BJ (cell line): Measurements from ENCODE around the gene BPIFA3. TPM values are rescaled to one million over a fixed set of nuclear protein-coding genes. Genes with fewer than 3 reads are reported as not detected.

Source experiments
- CTCF ChIA-PET: fragments of 350-600 bp; formaldehyde crosslinking; extraction: SDS; loops from one replicate; lab custom pipeline; 2021; ENCODE audit warnings: antibody characterized with exemption, inconsistent platforms; lab: Yijun Ruan, JAX
- POLR2A ChIA-PET: fragments of 300-600 bp; sonication (Branson Sonifier 250); formaldehyde crosslinking; extraction: SDS; loops from one replicate; lab custom pipeline; 2021; ENCODE audit warnings: antibody characterized with exemption; lab: Charles Lee
- DNase-seq: peaks from one replicate; pipeline ENCODE4 v3.0.0-alpha.2; 2011; ENCODE audit warnings: low read depth
- H3K27me3 ChIP-seq: 2 replicates; pipeline ENCODE4 v1.6.0; 2011; ENCODE audit warnings: low read length; ENCODE audit not compliant: control insufficient read depth, insufficient read depth
- H3K36me3 ChIP-seq: 2 replicates; pipeline ENCODE4 v1.5.1; 2011; ENCODE audit warnings: low read length; ENCODE audit not compliant: control insufficient read depth, insufficient read depth
- H3K4me3 ChIP-seq: 2 replicates; pipeline ENCODE4 v1.5.1; 2011; ENCODE audit warnings: low read depth, mild to moderate bottlenecking, control low read depth, low read length
- CTCF ChIP-seq: IDR thresholded peaks from 2 replicates; pipeline ENCODE4 v1.5.1; 2011; ENCODE audit warnings: low read depth, mild to moderate bottlenecking, control low read depth, inconsistent platforms, low read length, moderate library complexity; ENCODE audit not compliant: insufficient read depth
- polyA plus RNA-seq: library from polyadenylated mRNA; depleted of rRNA; stranded (reverse); fragments of >200 nt; gene quantifications from 2 replicates; pipeline ENCODE4 v1.2.3, GENCODE V29; 2011

Gene BPIFA3
- polyA plus RNA-seq, 1 experiment = not detected

GRCh38 chr20:33209789-33210188, 7.4 kb upstream of the BPIFA3 start:
- CTCF ChIA-PET = no interaction called here
- H3K27me3 ChIP-seq = no peaks in the 10 kb centered on the region
- H3K36me3 ChIP-seq = no peaks in the 10 kb centered on the region
- no peak for DNase-seq
- H3K4me3 ChIP-seq = no peak overlapping the region
- POLR2A ChIA-PET = no interaction called here
- no peak for TF ChIP-seq CTCF

GRCh38 chr20:33210371-33210770, 6.8 kb upstream of the BPIFA3 start:
- no peak for TF ChIP-seq CTCF
- POLR2A ChIA-PET = no interaction called here
- Histone ChIP-seq H3K27me3 (no peaks in the 10 kb centered on the region), H3K4me3 (no peak overlapping the region), H3K36me3 (no peaks in the 10 kb centered on the region)
- DNase-seq = no peak
- CTCF ChIA-PET = no interaction called here

- H3K27me3 ChIP-seq = no peaks in the 10 kb centered on the region
- TF ChIP-seq CTCF = peak; percentile 39; the same call in 1 of the 2 replicates
- ChIA-PET CTCF (interaction anchor here (1.0 to 1.3 kb wide), 3 partner anchors 10 to 310 kb away, joined by 3 to 5 read pairs (median 4); no protein-coding TSS in a partner anchor), POLR2A (no interaction called here)
- H3K36me3 ChIP-seq = no peaks in the 10 kb centered on the region
- H3K4me3 ChIP-seq = no peak overlapping the region
- DNase-seq = no peak
Observed at GRCh38 chr20:33211817-33212424, 5.2 kb upstream of the BPIFA3 start.

- no peak overlapping the region for H3K4me3 ChIP-seq
- TF ChIP-seq CTCF = no peak
- H3K27me3 ChIP-seq = no peaks in the 10 kb centered on the region; the same call in 1 of the 2 replicates
- no peak for DNase-seq
- ChIA-PET CTCF (no interaction called here), POLR2A (no interaction called here)
- no peaks in the 10 kb centered on the region for H3K36me3 ChIP-seq
Observed at GRCh38 chr20:33224399-33224798, 7.2 kb downstream of the BPIFA3 start.

GRCh38 chr20:33229843-33230242, 12.7 kb downstream of the BPIFA3 start:
- TF ChIP-seq CTCF = no peak
- POLR2A ChIA-PET = no interaction called here
- H3K27me3 ChIP-seq = no peaks in the 10 kb centered on the region; the same call in 1 of the 2 replicates
- CTCF ChIA-PET = interaction anchor here (0.6 kb wide), 1 partner anchor 285 kb away, joined by 3 read pairs; no protein-coding TSS in a partner anchor
- H3K4me3 ChIP-seq = no peak overlapping the region
- DNase-seq = no peak
- no peaks in the 10 kb centered on the region for H3K36me3 ChIP-seq
